Kidney glomerular epithelial cell (primary cell): Measurements from ENCODE around the gene ANKRD39.
"Not testable (repeated sequence)": the region's sequence is repeated elsewhere in the genome, so short reads cannot be mapped to it uniquely, and the experiment has no call there.

Source experiments
- DNase-seq: peaks from one replicate; lab custom pipeline; 2025; lab: John Stamatoyannopoulos, UW

Gene ANKRD39, protein sequence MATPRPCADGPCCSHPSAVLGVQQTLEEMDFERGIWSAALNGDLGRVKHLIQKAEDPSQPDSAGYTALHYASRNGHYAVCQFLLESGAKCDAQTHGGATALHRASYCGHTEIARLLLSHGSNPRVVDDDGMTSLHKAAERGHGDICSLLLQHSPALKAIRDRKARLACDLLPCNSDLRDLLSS

DNA sequence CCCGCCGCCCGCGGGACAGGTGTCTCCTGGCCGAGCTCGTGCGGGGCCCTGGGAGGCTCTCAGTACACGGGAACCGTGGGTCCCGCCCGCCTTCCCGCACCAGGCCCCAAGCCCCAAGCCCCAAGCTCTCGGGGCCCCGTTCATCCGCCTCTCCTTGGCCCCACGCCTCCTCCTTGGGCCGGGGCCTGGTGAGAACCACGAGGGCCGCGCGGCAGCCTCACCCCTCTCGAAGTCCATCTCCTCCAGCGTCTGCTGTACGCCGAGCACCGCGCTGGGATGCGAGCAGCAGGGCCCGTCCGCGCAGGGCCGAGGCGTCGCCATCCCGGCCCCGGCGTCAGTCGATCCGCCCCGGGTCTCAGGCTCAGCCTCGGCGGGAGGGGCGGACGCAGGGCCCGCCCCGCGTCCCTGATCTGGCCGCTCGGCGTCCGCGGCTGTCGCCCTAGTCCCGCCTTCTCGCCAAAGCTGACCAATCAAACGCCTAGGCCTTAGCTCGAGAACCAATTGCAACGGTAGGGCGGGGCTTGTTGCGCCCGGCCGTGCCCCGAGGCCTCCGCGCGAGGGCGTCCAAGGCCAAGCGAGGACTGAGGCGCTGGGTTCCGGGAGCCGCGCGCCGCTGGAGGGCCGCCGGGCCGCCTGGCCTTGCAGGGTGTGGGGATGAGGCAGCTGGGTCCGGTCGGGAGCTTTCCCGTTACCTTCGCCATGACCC, at the start of gene ANKRD39:
TSS of gene ANKRD39 (minus strand) at position 350 of the 706 bp plus-strand sequence. CDS start at position 321, 29 bp downstream.
- DNase-seq, result peak; percentile 98

- DNase-seq, result no peak
Observed at GRCh38 chr2:96906729-96907114, 48.9 kb upstream of the ANKRD39 start.

GRCh38 chr2:96903815-96904214, 46.0 kb upstream of the ANKRD39 start:
- no peak for DNase-seq

DNA sequence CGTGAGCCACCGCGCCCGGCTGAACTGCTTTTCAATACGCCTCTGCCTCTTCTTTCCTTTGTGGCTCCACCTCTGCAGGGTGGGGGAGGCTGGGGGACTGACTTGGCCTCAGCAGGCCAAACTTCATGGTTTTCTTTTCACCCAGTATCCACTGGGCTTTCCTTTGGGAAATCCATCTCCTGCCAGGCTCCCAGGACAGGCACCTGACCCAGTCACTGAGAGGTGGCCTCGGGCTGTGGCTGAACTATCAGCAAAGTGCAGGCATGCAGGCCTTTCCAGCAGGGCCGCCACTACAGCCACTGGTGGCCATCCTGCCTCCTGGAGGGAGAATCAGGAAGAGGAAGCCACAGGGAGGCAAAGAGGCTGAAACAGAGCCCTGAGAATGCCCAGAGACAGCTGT, 45.5 kb upstream of the ANKRD39 start:
- no peak for DNase-seq

GRCh38 chr2:96900237-96900636, 42.4 kb upstream of the ANKRD39 start:
- no peak for DNase-seq

DNA sequence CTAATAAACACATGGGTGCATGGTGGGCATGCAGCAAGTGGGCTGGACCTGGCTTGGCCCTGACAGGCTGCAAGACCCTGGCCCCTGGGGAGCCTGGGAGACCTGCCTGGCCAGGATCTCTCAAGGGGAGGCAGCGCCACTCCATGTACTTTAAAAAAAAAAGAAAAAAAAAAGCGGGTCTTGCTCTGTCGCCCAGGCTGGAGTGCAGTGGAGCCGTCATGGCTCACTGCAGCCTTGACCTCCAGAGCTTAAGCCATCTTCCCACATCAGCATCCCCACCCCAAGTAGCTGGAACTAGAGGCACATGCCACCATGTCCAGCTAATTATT, 41.6 kb upstream of the ANKRD39 start:
- no peak for DNase-seq

GRCh38 chr2:96898641-96899412, 41.0 kb upstream of the ANKRD39 start:
- peak; percentile 21 for DNase-seq

- no peak for DNase-seq
Observed at GRCh38 chr2:96898135-96898505, 40.3 kb upstream of the ANKRD39 start.

DNA sequence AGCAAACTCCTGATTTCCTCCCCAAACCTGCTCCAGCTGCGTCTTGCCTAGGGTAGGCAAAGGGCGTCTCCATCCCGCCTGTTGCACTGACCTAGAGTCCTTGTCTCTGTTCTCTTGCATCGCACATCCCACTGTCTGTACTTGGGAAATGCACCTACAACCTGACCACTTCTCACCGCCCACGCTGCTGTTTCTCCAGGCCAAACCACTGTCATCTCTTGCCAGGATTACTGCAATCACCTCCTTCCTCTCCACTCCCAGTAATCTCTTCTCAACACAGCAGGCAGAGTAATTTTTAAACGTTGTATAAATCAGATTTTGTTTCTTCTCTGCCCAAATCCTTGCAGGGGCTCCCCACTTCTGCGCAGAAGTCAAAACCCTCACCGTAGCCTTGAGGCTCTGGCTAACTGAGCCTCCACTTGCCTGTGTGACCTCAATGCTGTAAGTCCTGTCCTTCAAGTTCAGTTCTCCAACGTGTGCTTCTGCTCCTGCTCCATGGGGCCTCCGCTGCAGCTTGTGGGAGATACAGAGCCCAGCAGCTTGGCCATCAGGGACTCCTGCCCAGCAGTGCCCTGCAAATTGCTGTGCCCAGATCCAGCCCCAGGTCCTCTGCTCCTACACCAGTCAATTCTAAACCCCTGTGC, 39.8 kb upstream of the ANKRD39 start:
- DNase-seq, result no peak

GRCh38 chr2:96895746-96896651, 38.2 kb upstream of the ANKRD39 start:
- no peak for DNase-seq

DNA sequence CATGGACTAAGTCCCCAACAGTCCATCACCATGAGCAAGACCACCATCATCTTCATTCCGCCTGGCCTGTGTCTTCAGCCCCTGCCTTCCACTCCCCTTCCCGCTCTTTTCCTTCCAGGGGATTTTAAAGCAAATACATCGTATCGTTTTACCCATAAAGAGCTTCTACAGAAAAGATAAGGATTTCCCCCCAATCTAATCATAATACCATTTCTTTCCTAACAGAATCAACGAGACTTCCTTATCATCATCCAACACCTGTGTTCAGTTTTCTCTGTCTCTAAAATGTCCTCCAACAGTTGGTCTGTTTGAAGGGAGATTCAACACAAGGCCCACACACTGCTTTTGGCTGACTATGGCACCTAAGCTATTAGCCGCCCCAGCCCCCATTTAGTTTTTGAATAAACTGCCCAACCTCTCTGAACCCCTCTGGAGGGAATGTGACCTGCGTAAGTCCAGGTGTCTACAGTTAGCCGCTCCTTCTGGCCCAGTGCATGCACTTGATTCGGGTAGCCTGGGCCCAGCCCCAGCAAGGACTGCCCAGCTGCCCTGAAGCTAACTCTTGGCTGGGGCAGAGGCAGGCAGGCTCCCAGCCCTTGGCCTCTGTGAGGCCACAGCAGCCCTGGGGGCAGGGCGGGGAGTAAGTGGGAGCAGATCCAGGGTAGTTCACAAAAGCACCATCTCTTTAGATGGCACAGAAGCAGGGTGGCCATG, 37.4 kb upstream of the ANKRD39 start:
- no peak for DNase-seq

GRCh38 chr2:96894151-96894531, 36.3 kb upstream of the ANKRD39 start:
- DNase-seq, result no peak

GRCh38 chr2:96893289-96894150, 35.7 kb upstream of the ANKRD39 start:
- no peak for DNase-seq

GRCh38 chr2:96891591-96892333, 33.9 kb upstream of the ANKRD39 start:
- DNase-seq, result no peak

GRCh38 chr2:96890726-96891385, 33.0 kb upstream of the ANKRD39 start:
- no peak for DNase-seq

DNA sequence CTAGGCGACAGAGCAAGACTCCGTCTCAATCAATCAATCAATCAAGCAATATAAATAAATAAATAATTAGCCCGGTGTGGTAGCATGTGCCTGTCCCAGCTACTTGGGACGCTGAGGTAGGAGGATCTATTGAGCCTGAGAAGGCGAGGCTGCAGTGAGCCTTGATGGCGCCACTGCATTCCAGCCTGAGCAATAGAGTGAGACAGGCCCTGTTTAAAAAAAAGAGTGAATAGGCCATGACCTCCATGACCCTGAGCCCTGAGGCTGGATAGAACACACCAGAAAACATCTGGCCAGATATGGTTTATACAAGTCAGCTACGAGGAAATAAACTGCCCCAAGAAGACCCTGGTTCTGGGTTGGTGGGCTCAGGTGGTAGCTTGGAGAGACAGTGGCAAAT, 32.4 kb upstream of the ANKRD39 start:
- DNase-seq, result no peak

DNA sequence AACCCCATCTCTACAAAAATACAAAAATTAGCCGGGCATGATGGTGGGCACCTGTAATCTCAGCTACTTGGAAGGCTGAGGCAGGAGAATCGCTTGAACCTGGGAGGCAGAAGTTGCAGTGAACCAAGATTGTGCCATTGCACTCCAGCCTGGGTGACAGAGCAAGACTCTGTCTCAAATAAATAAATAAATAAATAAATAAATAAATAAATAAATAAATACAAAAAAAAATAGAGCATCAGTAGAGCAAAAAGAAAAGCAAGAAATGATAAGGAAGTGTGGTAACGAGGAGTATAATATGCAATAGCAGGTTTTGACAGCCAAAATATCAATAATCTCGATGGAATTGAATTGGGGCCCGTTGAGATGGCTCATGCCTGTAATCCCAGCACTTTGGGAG, 31.7 kb upstream of the ANKRD39 start:
- not testable (repeated sequence) for DNase-seq

GRCh38 chr2:96888072-96889011, 30.5 kb upstream of the ANKRD39 start:
- DNase-seq, result no peak
